Naive B cell (primary cell): ENCODE results near the gene RSPH1. TPM values are rescaled to one million over a fixed set of nuclear protein-coding genes. Genes with fewer than 3 reads are reported as not detected.
A peak's percentile ranks its signal among the peaks of the same experiment; 100 is the strongest.
"Not testable (repeated sequence)": the region's sequence is repeated elsewhere in the genome, so short reads cannot be mapped to it uniquely, and the experiment has no call there.

Experiments
- ATAC-seq, 2 donors: fragments of 150-1000 bp; cut with Tn5 transposase; 2 replicates each; pipeline ENCODE4 v1.10.0; 2021; ENCODE audit warnings: low read depth in 2 of 2, mild to moderate bottlenecking in 2 of 2, moderate library complexity in 2 of 2
- DNase-seq: peaks from one replicate; pipeline ENCODE4 v3.0.0; 2022
- H3K27ac Mint-ChIP-seq, 6 donors: one replicate each; pipeline ENCODE4 v1.8.0; 2020 to 2022; ENCODE audit warnings: mild to moderate bottlenecking in 6 of 6, mixed read lengths in 6 of 6, moderate library complexity in 5 of 6, inconsistent platforms in 2 of 6
- H3K27me3 Mint-ChIP-seq, 3 donors: one replicate each; pipeline ENCODE4 v1.8.0; 2021 to 2022; ENCODE audit warnings: mixed read lengths in 3 of 3, mild to moderate bottlenecking in 1 of 3
- H3K36me3 Mint-ChIP-seq, 2 donors: one replicate each; pipeline ENCODE4 v1.8.0; 2020 to 2022; ENCODE audit warnings: mixed read lengths in 2 of 2, inconsistent platforms in 1 of 2, mild to moderate bottlenecking in 1 of 2
- H3K4me1 Mint-ChIP-seq, 3 donors: one replicate each; pipeline ENCODE4 v1.8.0; 2020 to 2022; ENCODE audit warnings: mixed read lengths in 3 of 3, inconsistent platforms in 1 of 3, mild to moderate bottlenecking in 1 of 3, moderate library complexity in 1 of 3
- H3K4me3 Mint-ChIP-seq, 8 donors: one replicate each; pipeline ENCODE4 v1.8.0; 2020 to 2022; ENCODE audit warnings: mild to moderate bottlenecking in 8 of 8, mixed read lengths in 8 of 8, moderate library complexity in 8 of 8, inconsistent platforms in 2 of 8
- H3K9me3 Mint-ChIP-seq, 7 donors: one replicate each; pipeline ENCODE4 v1.8.0; 2020 to 2022; ENCODE audit warnings: mixed read lengths in 7 of 7, mild to moderate bottlenecking in 5 of 7, inconsistent platforms in 2 of 7, moderate library complexity in 1 of 7
- polyA plus RNA-seq, 6 donors: library from polyadenylated mRNA; unstranded; fragments of 300-500 nt; fragmentation: Illumina TruSeq; gene quantifications; one replicate each; pipeline ENCODE4 v1.2.3, GENCODE V29; 2021; ENCODE audit warnings: low read depth in 6 of 6

Gene RSPH1
- polyA plus RNA-seq, 6 donors from 2014 or later: not detected

GRCh38 chr21:42471206-42471605 lies 24.8 kb downstream of the RSPH1 start:
- no peak for ATAC-seq
- Mint-ChIP-seq H3K27me3 (peaks cover 0 to 23% (median 20%) of the 10 kb centered on the region in 3 donors), H3K4me1 (peaks cover 7 to 14% (median 11%) of the 10 kb centered on the region in 3 donors), H3K27ac (no peak overlapping the region), H3K36me3 (no peaks in the 10 kb centered on the region), H3K9me3 (no peaks in the 10 kb centered on the region), H3K4me3 (no peak overlapping the region)
- DNase-seq: no peak

DNA sequence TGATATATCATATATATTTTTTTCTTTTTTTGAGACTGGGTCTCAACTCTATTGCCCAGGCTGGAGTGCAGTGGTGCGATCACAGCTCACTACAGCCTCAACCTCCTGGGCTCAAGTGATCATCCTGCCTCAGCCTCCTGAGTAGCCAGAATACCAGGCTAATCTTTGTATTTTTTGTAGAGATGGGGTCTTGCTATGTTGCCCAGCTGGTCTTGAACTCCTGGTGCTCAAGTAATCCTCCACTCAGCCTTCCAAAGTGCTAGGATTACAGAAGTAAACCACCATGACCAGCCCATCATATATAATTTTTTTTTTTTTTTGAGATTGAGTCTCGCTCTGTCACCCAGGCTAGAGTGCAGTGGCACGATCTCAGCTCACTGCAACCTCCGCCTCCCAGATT lies 26.3 kb downstream of the RSPH1 start:
- DNase-seq, H3K4me3 Mint-ChIP-seq, ATAC-seq, H3K9me3 Mint-ChIP-seq, H3K36me3 Mint-ChIP-seq, H3K27ac Mint-ChIP-seq: not testable (repeated sequence)
- H3K4me1 Mint-ChIP-seq: peaks cover 22 to 28% (median 25%) of the 10 kb centered on the region in 3 donors
- peaks cover 0 to 18% (median 16%) of the 10 kb centered on the region in 3 donors for H3K27me3 Mint-ChIP-seq

GRCh38 chr21:42469272-42469671 lies 26.8 kb downstream of the RSPH1 start:
- H3K27me3 Mint-ChIP-seq: peaks cover 0 to 14% (median 12%) of the 10 kb centered on the region in 3 donors
- peaks cover 25 to 29% (median 27%) of the 10 kb centered on the region in 3 donors for H3K4me1 Mint-ChIP-seq

GRCh38 chr21:42468491-42469131 lies 27.4 kb downstream of the RSPH1 start:
- H3K4me1 Mint-ChIP-seq: peaks cover 29 to 36% (median 33%) of the 10 kb centered on the region in 3 donors
- ATAC-seq (no peak), DNase-seq (no peak)
- no peaks in the 10 kb centered on the region for H3K9me3 Mint-ChIP-seq
- no peaks in the 10 kb centered on the region for H3K36me3 Mint-ChIP-seq
- H3K27me3 Mint-ChIP-seq: peaks cover 0 to 8% (median 5%) of the 10 kb centered on the region in 3 donors
- no peak overlapping the region for H3K27ac Mint-ChIP-seq
- H3K4me3 Mint-ChIP-seq: no peak overlapping the region

More at GRCh38 chr21:42469272-42469671, 26.8 kb downstream of the RSPH1 start:
- Mint-ChIP-seq H3K27ac (peak overlapping the region in 1 of 6 donors; percentile 5), H3K9me3 (no peaks in the 10 kb centered on the region), H3K4me3 (no peak overlapping the region), H3K36me3 (no peaks in the 10 kb centered on the region)
- ATAC-seq: no peak
- no peak for DNase-seq

- peak overlapping the region in 3 of 6 donors; percentile 30 to 82 (median 79) for H3K27ac Mint-ChIP-seq
- ATAC-seq (no peak), DNase-seq (no peak)
- no peaks in the 10 kb centered on the region for H3K36me3 Mint-ChIP-seq
- peak overlapping the region in 3 of 8 donors; percentile 44 to 55 (median 49) for H3K4me3 Mint-ChIP-seq
- no peaks in the 10 kb centered on the region for H3K9me3 Mint-ChIP-seq
- H3K4me1 Mint-ChIP-seq: peaks cover 38 to 49% (median 45%) of the 10 kb centered on the region in 3 donors
- H3K27me3 Mint-ChIP-seq: peaks cover 0 to 4% (median 2%) of the 10 kb centered on the region in 3 donors
These were observed 28.7 kb downstream of the RSPH1 start for GRCh38 chr21:42467140-42467983.

GRCh38 chr21:42466700-42467099 lies 29.3 kb downstream of the RSPH1 start:
- Mint-ChIP-seq H3K27me3 (peaks cover 0 to 3% (median 0%) of the 10 kb centered on the region in 3 donors), H3K27ac (peak overlapping the region in 1 of 6 donors; percentile 30), H3K36me3 (no peaks in the 10 kb centered on the region), H3K4me1 (peaks cover 45 to 55% (median 51%) of the 10 kb centered on the region in 3 donors), H3K9me3 (no peaks in the 10 kb centered on the region), H3K4me3 (peak overlapping the region in 2 of 8 donors; percentile 21 to 32)
- no peak for DNase-seq
- no peak for ATAC-seq

GRCh38 chr21:42465803-42466127 lies 30.3 kb downstream of the RSPH1 start:
- no peak for DNase-seq
- Mint-ChIP-seq H3K36me3 (no peaks in the 10 kb centered on the region), H3K4me1 (peaks cover 54 to 65% (median 61%) of the 10 kb centered on the region in 3 donors), H3K27me3 (no peaks in the 10 kb centered on the region), H3K9me3 (no peaks in the 10 kb centered on the region), H3K4me3 (peak overlapping the region in 6 of 8 donors; percentile 59 to 86 (median 72)), H3K27ac (peak overlapping the region; percentile 78 to 99 (median 94))
- ATAC-seq: peak; percentile 29 to 37

DNA sequence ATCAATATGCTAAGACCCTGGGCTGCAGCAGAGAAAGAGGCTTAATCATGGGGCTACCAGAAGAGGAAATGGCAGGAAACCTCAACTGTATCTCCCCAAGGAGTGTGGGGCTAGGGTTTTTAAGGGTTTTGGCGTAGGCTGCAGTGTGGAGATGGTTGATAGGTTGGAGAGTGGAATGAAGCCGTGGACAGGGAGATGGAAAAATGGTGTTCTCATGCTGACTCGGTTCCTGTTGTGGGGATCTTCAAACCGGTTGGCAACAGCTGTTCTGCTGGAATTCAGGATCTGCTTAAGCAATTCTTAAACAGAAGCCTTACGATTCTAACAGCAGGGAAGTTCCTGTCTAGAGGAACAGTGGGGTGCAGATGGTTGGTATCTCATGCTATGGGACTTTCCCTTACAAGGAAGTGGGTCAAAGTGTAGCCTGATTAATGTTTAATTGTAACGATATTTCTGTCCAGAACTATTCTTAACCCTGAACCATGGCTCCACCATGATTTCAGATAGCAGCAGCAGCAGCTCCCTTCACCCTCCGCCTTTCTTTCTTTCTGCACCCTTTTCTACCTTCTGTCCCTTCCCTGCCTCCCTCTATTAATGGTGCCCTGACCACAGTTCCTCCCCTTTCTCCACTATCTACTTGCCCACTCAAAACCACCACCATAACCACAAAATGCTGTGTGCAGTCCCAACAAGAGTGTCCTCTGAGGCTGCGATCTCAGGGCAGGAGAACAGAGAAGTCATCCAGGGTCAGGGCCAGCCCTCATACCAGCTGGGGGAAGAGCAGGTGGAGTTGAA lies 30.8 kb downstream of the RSPH1 start:
- H3K27ac Mint-ChIP-seq: peak overlapping the region; percentile 78 to 99 (median 94)
- ATAC-seq: peak; percentile 36

DNA sequence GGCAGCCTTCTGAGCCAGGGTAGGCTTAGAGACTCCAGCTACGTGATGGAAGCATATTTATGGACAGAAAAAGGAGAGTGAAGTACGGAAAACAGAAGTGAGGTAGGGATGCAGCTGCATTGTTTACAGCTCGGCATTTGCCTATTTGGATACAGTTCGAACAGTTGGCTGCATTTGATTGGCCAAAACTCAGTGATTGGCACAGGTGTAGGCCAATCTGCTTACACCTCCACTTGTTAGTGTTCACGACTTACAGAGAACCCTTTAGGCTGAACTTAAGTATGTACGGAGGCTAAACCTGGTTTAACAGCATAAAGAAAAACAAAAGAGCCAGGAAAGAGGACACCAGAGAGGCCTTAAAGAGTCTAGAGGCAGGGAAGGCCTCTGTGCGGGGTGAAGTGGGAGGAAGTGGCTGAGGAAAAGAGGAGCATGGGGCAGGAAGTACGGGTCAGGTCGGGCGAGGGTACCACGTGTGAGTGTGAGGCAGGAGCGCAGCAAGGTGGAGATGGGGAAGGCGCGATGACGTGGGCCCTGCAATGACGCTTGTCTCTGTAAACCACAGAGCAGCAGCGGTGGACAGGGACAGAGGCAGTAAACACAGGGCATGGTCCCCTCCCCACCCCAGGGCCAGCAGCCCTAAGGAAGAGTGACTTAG lies 32.0 kb downstream of the RSPH1 start:
- H3K36me3 Mint-ChIP-seq: no peaks in the 10 kb centered on the region
- no peak for ATAC-seq
- no peaks in the 10 kb centered on the region for H3K27me3 Mint-ChIP-seq
- no peaks in the 10 kb centered on the region for H3K9me3 Mint-ChIP-seq
- peak overlapping the region; percentile 89 to 99 (median 94) for H3K27ac Mint-ChIP-seq
- H3K4me3 Mint-ChIP-seq: peak overlapping the region in 5 of 8 donors; percentile 48 to 86 (median 66)
- H3K4me1 Mint-ChIP-seq: peaks cover 57 to 75% (median 73%) of the 10 kb centered on the region in 3 donors
- peak; percentile 45 for DNase-seq

More for the DNA sequence above, 30.8 kb downstream of the RSPH1 start:
- Mint-ChIP-seq H3K27me3 (no peaks in the 10 kb centered on the region), H3K4me3 (peak overlapping the region; percentile 2 to 86 (median 69)), H3K4me1 (peaks cover 60 to 70% (median 66%) of the 10 kb centered on the region in 3 donors), H3K9me3 (no peaks in the 10 kb centered on the region), H3K36me3 (no peaks in the 10 kb centered on the region)
- DNase-seq: peak; percentile 61

GRCh38 chr21:42461881-42462877 lies 33.8 kb downstream of the RSPH1 start:
- peaks cover 54 to 69% (median 68%) of the 10 kb centered on the region in 3 donors for H3K4me1 Mint-ChIP-seq
- no peaks in the 10 kb centered on the region for H3K36me3 Mint-ChIP-seq
- no peak for DNase-seq
- peak overlapping the region; percentile 95 to 100 (median 99) for H3K27ac Mint-ChIP-seq
- H3K9me3 Mint-ChIP-seq: no peaks in the 10 kb centered on the region
- no peak for ATAC-seq
- no peaks in the 10 kb centered on the region for H3K27me3 Mint-ChIP-seq
- H3K4me3 Mint-ChIP-seq: peak overlapping the region in 7 of 8 donors; percentile 33 to 80 (median 71)

DNA sequence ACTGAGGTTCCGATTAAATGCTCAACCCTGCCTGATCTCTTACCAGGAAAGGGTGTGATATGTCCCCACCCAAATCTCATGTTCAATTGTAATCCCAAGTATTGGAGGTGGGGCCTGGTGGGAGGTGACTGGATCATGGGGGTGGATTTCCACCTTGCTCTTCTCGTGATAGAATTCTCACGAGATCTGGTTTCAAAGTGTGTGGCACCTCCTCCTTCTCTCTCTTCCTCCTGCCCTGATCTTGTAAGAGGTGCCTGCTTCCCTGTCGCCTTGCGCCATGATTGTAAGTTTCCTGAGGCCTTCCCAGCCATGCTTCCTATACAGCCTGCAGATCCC lies 34.9 kb downstream of the RSPH1 start:
- Mint-ChIP-seq H3K4me3 (peak overlapping the region; percentile 71 to 95 (median 84)), H3K27ac (peak overlapping the region; percentile 99 to 100 (median 99))
- DNase-seq: no peak

More for the DNA sequence above, 34.9 kb downstream of the RSPH1 start:
- peak; percentile 4 for ATAC-seq
- Mint-ChIP-seq H3K4me1 (peaks cover 54 to 67% (median 65%) of the 10 kb centered on the region in 3 donors), H3K9me3 (no peaks in the 10 kb centered on the region), H3K36me3 (no peaks in the 10 kb centered on the region), H3K27me3 (no peaks in the 10 kb centered on the region)
